Cardiac septum (tissue), 1 donor: ENCODE data around the gene COG1. TPM values are rescaled to one million over a fixed set of nuclear protein-coding genes. Genes with fewer than 3 reads are reported as not detected.

Experiments
- DNase-seq: peaks from one replicate; pipeline ENCODE4 v3.0.0-alpha.2; 2020; ENCODE audit warnings: low spot score
- intact Hi-C: fragments of 100-400 bp; cut with DNase I; formaldehyde crosslinking; loops from one replicate; pipeline ENCODE4 v1.14.0; 2022
- total RNA-seq: library from RNA; stranded (reverse); fragmentation: NEBNext Ultra II Directional; extraction: Animal tissue kit (Norgen Biotek cat#: 25700); gene quantifications from one replicate; pipeline ENCODE4 v1.2.1, GENCODE V29; 2021
- donor health status: DM: no; HTN: no; CAD: no.

COG1 gene
- total RNA-seq, 1 donor from 2014 or later = 48.5 TPM

- no peak for DNase-seq
- intact Hi-C loops = no loop called here
These were observed 27.0 kb upstream of the COG1 start for GRCh38 chr17:73165616-73166404.

- no peak for DNase-seq
- intact Hi-C loops = no loop called here
These were observed 25.9 kb upstream of the COG1 start for GRCh38 chr17:73166731-73167581.

GRCh38 chr17:73168667-73169066, 24.2 kb upstream of the COG1 start:
- intact Hi-C loops = no loop called here
- no peak for DNase-seq

GRCh38 chr17:73170324-73170723, 22.5 kb upstream of the COG1 start:
- DNase-seq = no peak
- intact Hi-C loops = no loop called here

GRCh38 chr17:73172252-73172651, 20.6 kb upstream of the COG1 start:
- intact Hi-C loops = no loop called here
- DNase-seq = no peak

- intact Hi-C loops = no loop called here
- DNase-seq = no peak
These were observed 18.7 kb upstream of the COG1 start for GRCh38 chr17:73174126-73174525.

GRCh38 chr17:73175962-73176565, 16.8 kb upstream of the COG1 start:
- intact Hi-C loops = no loop called here

GRCh38 chr17:73179387-73179786, 13.5 kb upstream of the COG1 start:
- intact Hi-C loops = no loop called here
- DNase-seq = no peak

More at GRCh38 chr17:73175962-73176565, 16.8 kb upstream of the COG1 start:
- DNase-seq = no peak

- intact Hi-C loops = no loop called here
- DNase-seq = no peak
These were observed 13.0 kb upstream of the COG1 start for GRCh38 chr17:73179878-73180277.

- DNase-seq = no peak
- intact Hi-C loops = no loop called here
These were observed 10.1 kb upstream of the COG1 start for GRCh38 chr17:73182616-73183310.

- intact Hi-C loops = no loop called here
- DNase-seq = no peak
These were observed 8.5 kb upstream of the COG1 start for GRCh38 chr17:73184136-73184993.

- DNase-seq = no peak
- intact Hi-C loops = no loop called here
These were observed 6.4 kb upstream of the COG1 start for GRCh38 chr17:73186283-73187050.

- no peak for DNase-seq
- intact Hi-C loops = no loop called here
These were observed 5.6 kb upstream of the COG1 start for GRCh38 chr17:73187203-73187769.

GRCh38 chr17:73188011-73188410, 4.8 kb upstream of the COG1 start:
- intact Hi-C loops = no loop called here
- no peak for DNase-seq

- no peak for DNase-seq
- intact Hi-C loops = loop anchor here (5.0 kb wide), 1 partner anchor 178 kb away; no protein-coding TSS in a partner anchor
These were observed 3.3 kb upstream of the COG1 start for GRCh38 chr17:73189417-73190099.

- intact Hi-C loops = loop anchor here (2.0 to 5.0 kb wide), 2 partner anchors 39 to 176 kb away; no protein-coding TSS in a partner anchor
- no peak for DNase-seq
These were observed 1.2 kb upstream of the COG1 start for GRCh38 chr17:73191443-73192205.
